Caco-2 (cell line): ENCODE data around the gene TFEC. TPM values are rescaled to one million over a fixed set of nuclear protein-coding genes. Genes with fewer than 3 reads are reported as not detected.

Source experiments
- BruUV-seq: library from RNA; stranded (reverse); fragments of 400-500 nt; replicated peaks from 2 replicates; lab custom pipeline; 2021; lab: Mats Ljungman, UMichigan
- CTCF ChIA-PET: fragments of 300-600 bp; sonication (Branson Sonifier 250); formaldehyde crosslinking; loops from one replicate; lab custom pipeline; 2022; ENCODE audit warnings: antibody characterized with exemption; lab: Charles Lee
- POLR2A ChIA-PET: fragments of 300-600 bp; sonication (Branson Sonifier 250); formaldehyde crosslinking; loops from one replicate; lab custom pipeline; 2022; ENCODE audit warnings: antibody characterized with exemption; lab: Charles Lee
- DNase-seq, 2 experiments: peaks; one replicate each; pipeline versions ENCODE4 v3.0.0 to v3.0.0-alpha.2; 2020 to 2022
- H3K27me3 ChIP-seq: replicated peaks from 2 replicates; pipeline ENCODE4 v1.6.0; 2011; ENCODE audit warnings: low read length; ENCODE audit not compliant: control insufficient read depth, insufficient read depth
- H3K36me3 ChIP-seq: 2 replicates; pipeline ENCODE4 v1.5.1; 2011; ENCODE audit warnings: low read length; ENCODE audit not compliant: control insufficient read depth, insufficient read depth
- H3K4me1 ChIP-seq: fragments of 250-450 bp; sonication (Bioruptor Pico); 2 replicates; pipeline ENCODE4 v1.5.1; 2020; ENCODE audit warnings: mild to moderate bottlenecking
- H3K4me3 ChIP-seq: 2 replicates; pipeline ENCODE4 v1.5.1; 2011; ENCODE audit warnings: low read depth, mild to moderate bottlenecking, control low read depth, low read length
- H3K9me3 ChIP-seq: fragments of 250-450 bp; sonication (Bioruptor Pico); 2 replicates; pipeline ENCODE4 v1.5.1; 2020; ENCODE audit warnings: mild to moderate bottlenecking, moderate library complexity
- H3K27ac Mint-ChIP-seq: one replicate; pipeline ENCODE4 v1.8.0; 2022; ENCODE audit warnings: mixed read lengths; ENCODE audit not compliant: unreplicated experiment
- H3K27me3 Mint-ChIP-seq: one replicate; pipeline ENCODE4 v1.8.0; 2022; ENCODE audit warnings: mixed read lengths; ENCODE audit not compliant: insufficient read depth, unreplicated experiment
- H3K36me3 Mint-ChIP-seq: one replicate; pipeline ENCODE4 v1.8.0; 2022; ENCODE audit warnings: mild to moderate bottlenecking, mixed read lengths; ENCODE audit not compliant: insufficient read depth, unreplicated experiment
- H3K4me1 Mint-ChIP-seq: one replicate; pipeline ENCODE4 v1.8.0; 2022; ENCODE audit warnings: low read depth, mixed read lengths; ENCODE audit not compliant: unreplicated experiment
- H3K4me3 Mint-ChIP-seq: one replicate; pipeline ENCODE4 v1.8.0; 2022; ENCODE audit warnings: mild to moderate bottlenecking, moderate library complexity, mixed read lengths; ENCODE audit not compliant: unreplicated experiment
- H3K9me3 Mint-ChIP-seq: one replicate; pipeline ENCODE4 v1.8.0; 2022; ENCODE audit warnings: mixed read lengths; ENCODE audit not compliant: unreplicated experiment
- intact Hi-C: fragments of 100-400 bp; cut with micrococcal nuclease; formaldehyde crosslinking; loops from one replicate; pipeline ENCODE4 v1.10.0; 2022; ENCODE audit not compliant: unreplicated experiment
- total RNA-seq: library from RNA; stranded (reverse); gene quantifications from 2 replicates; pipeline ENCODE4 v1.2.3, GENCODE V29; 2022
- TF ChIP-seq, protein P1 (sequence below), 2 experiments: fragments of 200-600 bp in 1 of 2; IDR thresholded peaks; 1 replicate in 1 of 2; 2 replicates in 1 of 2; pipeline versions ENCODE4 v1.5.1 to v1.8.0; 2011 to 2022; ENCODE audit warnings: antibody characterized with exemption in 1 of 2, control low read depth in 1 of 2, inconsistent platforms in 1 of 2, low read depth in 1 of 2, low read length in 1 of 2, mild to moderate bottlenecking in 1 of 2, moderate library complexity in 1 of 2; ENCODE audit not compliant: insufficient read depth in 1 of 2, severe bottlenecking in 1 of 2, unreplicated experiment in 1 of 2

Gene TFEC
- total RNA-seq, 1 experiment from 2014 or later: 45.1 TPM

DNA sequence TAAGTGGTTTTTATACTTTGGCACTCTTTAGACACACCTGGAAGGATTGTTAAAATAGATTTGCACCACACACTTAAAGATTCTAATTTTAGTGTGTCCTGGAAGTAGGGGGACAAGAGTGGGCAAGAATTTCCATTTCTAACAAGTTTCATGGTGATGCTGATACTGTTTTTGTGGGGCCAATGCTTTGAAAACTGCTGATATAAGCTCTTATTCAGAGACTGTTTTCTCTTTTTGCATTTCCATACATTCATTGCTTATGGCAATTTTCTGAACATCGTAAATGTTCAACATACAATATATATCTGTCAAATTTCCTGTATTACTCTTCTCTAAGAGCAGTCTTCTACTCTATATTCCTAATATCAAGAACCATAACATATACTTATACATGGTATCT is 79.0 kb downstream of the TFEC start:
- ChIA-PET POLR2A (no interaction called here), CTCF (no interaction called here)
- intact Hi-C loops: no loop called here
- Mint-ChIP-seq H3K9me3 (no peaks in the 10 kb centered on the region), H3K27ac (no peak overlapping the region), H3K27me3 (no peaks in the 10 kb centered on the region), H3K4me3 (no peak overlapping the region), H3K4me1 (no peaks in the 10 kb centered on the region), H3K36me3 (peaks cover 3% of the 10 kb centered on the region)
- Histone ChIP-seq H3K9me3 (no peaks in the 10 kb centered on the region), H3K36me3 (no peaks in the 10 kb centered on the region), H3K27me3 (no peaks in the 10 kb centered on the region), H3K4me3 (no peak overlapping the region), H3K4me1 (no peaks in the 10 kb centered on the region)
- TF ChIP-seq, protein P1, sequence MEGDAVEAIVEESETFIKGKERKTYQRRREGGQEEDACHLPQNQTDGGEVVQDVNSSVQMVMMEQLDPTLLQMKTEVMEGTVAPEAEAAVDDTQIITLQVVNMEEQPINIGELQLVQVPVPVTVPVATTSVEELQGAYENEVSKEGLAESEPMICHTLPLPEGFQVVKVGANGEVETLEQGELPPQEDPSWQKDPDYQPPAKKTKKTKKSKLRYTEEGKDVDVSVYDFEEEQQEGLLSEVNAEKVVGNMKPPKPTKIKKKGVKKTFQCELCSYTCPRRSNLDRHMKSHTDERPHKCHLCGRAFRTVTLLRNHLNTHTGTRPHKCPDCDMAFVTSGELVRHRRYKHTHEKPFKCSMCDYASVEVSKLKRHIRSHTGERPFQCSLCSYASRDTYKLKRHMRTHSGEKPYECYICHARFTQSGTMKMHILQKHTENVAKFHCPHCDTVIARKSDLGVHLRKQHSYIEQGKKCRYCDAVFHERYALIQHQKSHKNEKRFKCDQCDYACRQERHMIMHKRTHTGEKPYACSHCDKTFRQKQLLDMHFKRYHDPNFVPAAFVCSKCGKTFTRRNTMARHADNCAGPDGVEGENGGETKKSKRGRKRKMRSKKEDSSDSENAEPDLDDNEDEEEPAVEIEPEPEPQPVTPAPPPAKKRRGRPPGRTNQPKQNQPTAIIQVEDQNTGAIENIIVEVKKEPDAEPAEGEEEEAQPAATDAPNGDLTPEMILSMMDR (IDR thresholded peaks at IDR 0.05; ENCODE audit: insufficient read depth in 1 of 2, low read depth in 1 of 2, low read length in 1 of 2, severe bottlenecking in 1 of 2, unreplicated experiment in 1 of 2): no peak
- DNase-seq: no peak
- BruUV-seq: no TSS peak

DNA sequence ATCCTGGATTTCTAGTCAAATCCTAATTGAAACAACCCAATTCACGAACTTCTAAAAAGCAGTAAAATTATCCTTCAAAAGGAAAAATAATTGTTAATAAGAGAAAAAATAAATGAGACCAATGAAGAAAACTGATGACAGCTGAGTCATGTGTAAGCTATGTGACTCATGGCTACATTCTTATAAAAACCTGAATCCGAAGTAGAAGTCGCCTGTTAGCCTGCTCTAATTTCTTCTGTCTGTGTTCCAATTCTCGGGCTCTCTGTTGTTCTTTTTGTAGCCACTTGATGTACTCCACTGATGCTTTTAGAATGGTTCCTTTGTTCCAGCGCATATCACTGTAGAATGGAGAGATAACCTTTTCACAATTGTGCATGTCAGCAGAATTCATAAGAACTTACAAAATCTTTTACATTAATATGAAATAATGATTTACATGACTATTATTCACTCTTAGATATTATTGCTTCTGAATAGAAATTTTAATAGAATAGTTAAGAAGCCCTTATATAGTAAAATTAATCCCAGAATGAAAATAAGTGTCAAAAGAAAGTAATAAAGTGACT is 88.8 kb downstream of the TFEC start:
- no peak overlapping the region for H3K4me3 Mint-ChIP-seq
- CTCF ChIA-PET: no interaction called here
- DNase-seq: no peak
- H3K27me3 Mint-ChIP-seq: no peaks in the 10 kb centered on the region
- Histone ChIP-seq H3K4me3 (no peak overlapping the region), H3K27me3 (no peaks in the 10 kb centered on the region), H3K36me3 (no peaks in the 10 kb centered on the region), H3K4me1 (no peaks in the 10 kb centered on the region), H3K9me3 (no peaks in the 10 kb centered on the region)
- intact Hi-C loops: no loop called here
- POLR2A ChIA-PET: no interaction called here
- TF ChIP-seq, protein P1 (IDR thresholded peaks at IDR 0.05; ENCODE audit: insufficient read depth in 1 of 2, low read depth in 1 of 2, low read length in 1 of 2, severe bottlenecking in 1 of 2, unreplicated experiment in 1 of 2): no peak
- H3K4me1 Mint-ChIP-seq: no peaks in the 10 kb centered on the region
- H3K27ac Mint-ChIP-seq: no peak overlapping the region
- H3K36me3 Mint-ChIP-seq: peaks cover 10% of the 10 kb centered on the region
- no peaks in the 10 kb centered on the region for H3K9me3 Mint-ChIP-seq
- no TSS peak for BruUV-seq

DNA sequence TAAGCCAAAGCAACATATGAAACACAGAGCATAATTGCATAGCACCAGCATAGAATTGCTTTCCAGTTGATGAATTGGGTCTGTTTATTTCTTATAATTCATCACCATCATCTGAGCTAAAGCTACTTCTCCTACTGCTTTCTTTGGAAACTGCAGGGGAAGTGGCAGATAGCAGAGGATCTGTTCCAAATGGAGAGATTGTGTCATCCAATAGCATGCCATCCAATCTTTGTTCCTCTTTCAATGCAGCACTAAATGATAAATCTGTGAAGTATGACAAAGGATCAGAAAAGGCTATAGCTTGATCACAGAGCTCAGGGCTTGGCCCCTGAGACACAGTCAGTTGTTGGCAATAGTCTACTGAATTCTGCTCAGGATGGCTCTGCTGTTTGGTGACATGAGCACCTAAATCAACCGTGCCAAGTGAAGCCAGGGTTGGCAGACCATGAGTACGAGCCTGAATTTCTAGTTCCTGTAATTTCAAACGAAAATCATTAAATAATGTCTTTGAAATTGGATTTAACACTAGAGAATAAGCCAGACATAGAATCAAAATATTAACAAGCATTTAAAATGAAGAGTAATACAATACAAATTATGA is 90.0 kb downstream of the TFEC start:
- Mint-ChIP-seq H3K4me1 (no peaks in the 10 kb centered on the region), H3K9me3 (no peaks in the 10 kb centered on the region), H3K27me3 (no peaks in the 10 kb centered on the region), H3K27ac (no peak overlapping the region), H3K36me3 (peaks cover 5% of the 10 kb centered on the region), H3K4me3 (no peak overlapping the region)
- Histone ChIP-seq H3K36me3 (no peaks in the 10 kb centered on the region), H3K27me3 (no peaks in the 10 kb centered on the region), H3K4me3 (no peak overlapping the region), H3K9me3 (no peaks in the 10 kb centered on the region), H3K4me1 (no peaks in the 10 kb centered on the region)
- intact Hi-C loops: no loop called here
- TF ChIP-seq, protein P1 (IDR thresholded peaks at IDR 0.05; ENCODE audit: insufficient read depth in 1 of 2, low read depth in 1 of 2, low read length in 1 of 2, severe bottlenecking in 1 of 2, unreplicated experiment in 1 of 2): no peak
- DNase-seq: no peak
- ChIA-PET POLR2A (no interaction called here), CTCF (no interaction called here)
- no TSS peak for BruUV-seq
